SU-DHL-6 (cell line): ENCODE results near the gene GSE1.
A peak's percentile ranks its signal among the peaks of the same experiment; 100 is the strongest.

Experiments
- CTCF ChIP-seq: fragments of 200-600 bp; sonication (generic); IDR thresholded peaks from one replicate; pipeline ENCODE4 v1.5.1; 2017; ENCODE audit warnings: antibody characterized with exemption, mild to moderate bottlenecking, low read length, moderate library complexity; ENCODE audit not compliant: insufficient read depth, poor library complexity, severe bottlenecking
- EZH2phosphoT487 ChIP-seq: fragments of 200-600 bp; sonication (generic), shearing (Covaris generic); conservative IDR thresholded peaks from 2 replicates; pipeline ENCODE4 v1.6.1; 2018; ENCODE audit warnings: mild to moderate bottlenecking, antibody characterized with exemption, low read length, moderate library complexity, mixed read lengths

- TF ChIP-seq CTCF (peak; percentile 94), EZH2phosphoT487 (no peak)
Observed at GRCh38 chr16:85610446-85611193, 2.5 kb upstream of the GSE1 start.
